Stomach (tissue), 9 donors: ENCODE results near the gene NTM. TPM values are rescaled to one million over a fixed set of nuclear protein-coding genes. Genes with fewer than 3 reads are reported as not detected.

Experiments used
- DNase-seq, 2 donors: peaks; one replicate each; pipeline versions ENCODE4 v3.0.0 to v3.0.0-alpha.2; 2013 to 2019
- H3K27ac ChIP-seq, 5 donors: fragments of 200-600 bp in 4 of 5; sonication (generic) in 4 of 5; one replicate each; pipeline ENCODE4 v1.5.1; 2013 to 2019; ENCODE audit warnings: mild to moderate bottlenecking in 1 of 5, moderate library complexity in 1 of 5
- H3K27me3 ChIP-seq, 3 donors: fragments of 200-600 bp; sonication (generic); one replicate each; pipeline ENCODE4 v1.5.1; 2017 to 2019; ENCODE audit warnings: mixed run types in 1 of 3
- H3K36me3 ChIP-seq, 4 donors: fragments of 200-600 bp; sonication (generic); 1 replicate in 3 of 4; 2 replicates in 1 of 4; pipeline ENCODE4 v1.5.1; 2016 to 2019
- H3K4me1 ChIP-seq, 4 donors: fragments of 200-600 bp; sonication (generic); one replicate each; pipeline ENCODE4 v1.5.1; 2016 to 2019
- H3K4me3 ChIP-seq, 4 donors: fragments of 200-600 bp; sonication (generic) in 3 of 4; one replicate each; pipeline ENCODE4 v1.5.1; 2016 to 2019; ENCODE audit warnings: mild to moderate bottlenecking in 1 of 4
- H3K9me3 ChIP-seq, 4 donors: fragments of 200-600 bp; sonication (generic); one replicate each; pipeline ENCODE4 v1.5.1; 2016 to 2019
- EP300 ChIP-seq: sonication (generic); formaldehyde crosslinking; IDR thresholded peaks from one replicate; pipeline ENCODE4 v1.6.1; 2017; ENCODE audit warnings: antibody characterized with exemption
- POLR2A ChIP-seq, 4 donors: fragments of 450-650 bp; IDR thresholded peaks; one replicate each; pipeline ENCODE4 v1.6.1; 2016; ENCODE audit warnings: antibody characterized with exemption in 4 of 4, control low read depth in 2 of 4, mild to moderate bottlenecking in 1 of 4, moderate library complexity in 1 of 4
- POLR2AphosphoS5 ChIP-seq, 3 donors: sonication (generic); formaldehyde crosslinking; IDR thresholded peaks; one replicate each; pipeline ENCODE4 v1.6.1; 2016; ENCODE audit warnings: antibody characterized with exemption in 3 of 3
- WGBS, 5 donors: extraction: QIAGEN DNeasy Blood & Tissue Kit in 3 of 5; methylation state at CpG; one replicate each; pipeline versions ENCODE4 v1.1.5 to v1.1.7; 2013 to 2018; 5-methylcytosine and 5-hydroxymethylcytosine counted together
- intact Hi-C: fragments of 100-400 bp; cut with DNase I; formaldehyde crosslinking; loops from one replicate; pipeline ENCODE4 v1.15.1; 2023; ENCODE audit warnings: low total_unique reads
- polyA plus RNA-seq, 3 donors: library from polyadenylated mRNA; stranded (reverse); fragments of 200-250 nt; gene quantifications; one replicate each; pipeline ENCODE4 v1.2.3, GENCODE V29; 2013
- total RNA-seq, 5 donors: library from RNA; depleted of rRNA; stranded (reverse); fragments of >200 nt; gene quantifications; one replicate each; pipeline versions ENCODE4 v1.1.0 to v1.2.3, GENCODE V29; 2014 to 2016
- TF ChIP-seq, protein P1 (sequence below), 7 experiments: fragments of 450-650 bp in 4 of 7; fragments of 200-600 bp in 3 of 7; sonication (generic) in 3 of 7; IDR thresholded peaks; one replicate each; pipeline ENCODE4 v1.5.1; 2016 to 2019; ENCODE audit warnings: antibody characterized with exemption in 7 of 7, control low read depth in 2 of 7, mild to moderate bottlenecking in 1 of 7
- donor health status: healthy with polysubstance abuse.
- donor health status: Bipolar disorder and iron deficiency.
- donor health status: healthy.

NTM gene
- total and polyA plus RNA-seq, 8 donors, result 0.50 to 8.4 (median 1.3) TPM; not detected in 3

DNA sequence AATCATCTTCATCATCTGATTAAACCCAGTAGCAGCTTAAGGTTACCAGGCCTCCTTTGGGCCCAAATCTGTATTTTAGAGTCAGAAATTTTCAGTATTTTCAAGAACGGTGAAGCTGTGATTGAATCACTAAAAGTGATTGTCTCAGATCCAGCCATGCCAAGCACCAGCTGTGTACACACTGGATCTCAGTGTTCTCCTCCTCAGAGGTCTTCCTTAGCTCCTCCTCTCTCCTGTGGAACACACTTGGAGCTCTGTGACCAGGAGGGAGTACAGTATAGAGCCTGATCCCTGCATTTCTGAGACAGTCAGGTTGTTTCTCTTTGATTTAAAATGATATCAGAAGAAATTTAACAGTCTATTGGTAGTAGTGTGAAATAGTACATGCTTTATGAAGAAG, 401.1 kb downstream of the NTM start:
- TF ChIP-seq EP300 (no peak), POLR2AphosphoS5 (IDR thresholded peaks at IDR 0.05) (no peak), POLR2A (IDR thresholded peaks at IDR 0.05) (no peak)
- TF ChIP-seq, protein P1, sequence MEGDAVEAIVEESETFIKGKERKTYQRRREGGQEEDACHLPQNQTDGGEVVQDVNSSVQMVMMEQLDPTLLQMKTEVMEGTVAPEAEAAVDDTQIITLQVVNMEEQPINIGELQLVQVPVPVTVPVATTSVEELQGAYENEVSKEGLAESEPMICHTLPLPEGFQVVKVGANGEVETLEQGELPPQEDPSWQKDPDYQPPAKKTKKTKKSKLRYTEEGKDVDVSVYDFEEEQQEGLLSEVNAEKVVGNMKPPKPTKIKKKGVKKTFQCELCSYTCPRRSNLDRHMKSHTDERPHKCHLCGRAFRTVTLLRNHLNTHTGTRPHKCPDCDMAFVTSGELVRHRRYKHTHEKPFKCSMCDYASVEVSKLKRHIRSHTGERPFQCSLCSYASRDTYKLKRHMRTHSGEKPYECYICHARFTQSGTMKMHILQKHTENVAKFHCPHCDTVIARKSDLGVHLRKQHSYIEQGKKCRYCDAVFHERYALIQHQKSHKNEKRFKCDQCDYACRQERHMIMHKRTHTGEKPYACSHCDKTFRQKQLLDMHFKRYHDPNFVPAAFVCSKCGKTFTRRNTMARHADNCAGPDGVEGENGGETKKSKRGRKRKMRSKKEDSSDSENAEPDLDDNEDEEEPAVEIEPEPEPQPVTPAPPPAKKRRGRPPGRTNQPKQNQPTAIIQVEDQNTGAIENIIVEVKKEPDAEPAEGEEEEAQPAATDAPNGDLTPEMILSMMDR (IDR thresholded peaks at IDR 0.05), result no peak
- DNase-seq, result no peak
- H3K4me1 ChIP-seq, result no peaks in the 10 kb centered on the region
- intact Hi-C loops, result no loop called here
- H3K27ac ChIP-seq, result no peak overlapping the region
- peaks cover 0 to 3% (median 0%) of the 10 kb centered on the region in 3 donors for H3K27me3 ChIP-seq
- WGBS, 5 donors, result 44 to 61% (median 55%) methylated on average over 1 of the region's 1 CpG
- no peaks in the 10 kb centered on the region for H3K36me3 ChIP-seq
- no peaks in the 10 kb centered on the region for H3K9me3 ChIP-seq
- H3K4me3 ChIP-seq, result no peak overlapping the region

DNA sequence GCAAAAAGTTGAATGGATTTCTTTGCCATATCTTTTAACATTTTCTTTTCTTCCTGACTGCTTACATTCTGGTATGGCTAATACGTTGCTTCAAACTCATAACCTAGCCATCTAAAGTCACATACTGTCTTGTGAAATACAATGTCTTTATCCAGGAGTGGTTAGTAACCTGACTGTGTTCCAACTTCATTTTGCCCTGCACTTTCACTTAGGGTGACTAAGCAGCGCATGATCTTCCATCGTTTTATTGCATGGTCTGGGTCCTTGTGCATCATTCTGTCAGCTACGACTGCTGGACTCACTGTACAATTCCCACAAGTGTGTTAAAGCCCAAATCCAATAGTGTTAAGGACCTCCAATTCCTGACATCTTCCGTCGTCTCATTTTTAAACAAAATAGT, 403.2 kb downstream of the NTM start:
- no peak for DNase-seq
- Histone ChIP-seq H3K9me3 (no peaks in the 10 kb centered on the region), H3K4me1 (no peaks in the 10 kb centered on the region), H3K4me3 (no peak overlapping the region), H3K27me3 (peaks cover 0 to 9% (median 0%) of the 10 kb centered on the region in 3 donors), H3K36me3 (no peaks in the 10 kb centered on the region), H3K27ac (no peak overlapping the region)
- intact Hi-C loops, result no loop called here
- WGBS, 5 donors, result 80 to 85% (median 83%) methylated on average over 6 of the region's 6 CpGs
- no peak for TF ChIP-seq POLR2AphosphoS5 (IDR thresholded peaks at IDR 0.05)
- TF ChIP-seq, protein P1 (IDR thresholded peaks at IDR 0.05), result no peak
- TF ChIP-seq POLR2A (IDR thresholded peaks at IDR 0.05), result no peak
- no peak for TF ChIP-seq EP300

DNA sequence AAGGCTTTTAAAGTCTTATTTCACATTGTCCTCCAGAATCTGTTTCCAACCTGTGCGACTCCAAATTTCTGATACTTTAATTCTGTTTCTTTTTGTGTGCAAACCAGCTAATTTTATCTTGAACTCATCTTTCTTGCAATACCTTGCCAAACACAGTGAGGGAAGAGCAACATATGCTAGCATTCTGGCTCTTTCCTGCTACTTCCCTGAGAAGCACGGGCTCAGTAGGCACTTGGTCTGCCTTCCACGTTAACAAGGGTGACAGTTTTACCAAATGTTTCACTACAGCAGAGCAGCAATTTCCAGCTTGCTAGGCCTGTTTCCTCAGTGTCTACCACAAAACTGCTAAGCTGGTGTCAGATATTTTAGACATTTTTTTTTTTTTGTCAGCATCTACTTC, 405.8 kb downstream of the NTM start:
- Histone ChIP-seq H3K4me3 (no peak overlapping the region), H3K4me1 (no peaks in the 10 kb centered on the region), H3K9me3 (no peaks in the 10 kb centered on the region), H3K27me3 (peaks cover 0 to 9% (median 0%) of the 10 kb centered on the region in 3 donors), H3K27ac (no peak overlapping the region), H3K36me3 (no peaks in the 10 kb centered on the region)
- no peak for DNase-seq
- intact Hi-C loops, result no loop called here
- TF ChIP-seq, protein P1 (IDR thresholded peaks at IDR 0.05), result no peak
- TF ChIP-seq POLR2AphosphoS5 (IDR thresholded peaks at IDR 0.05) (no peak), POLR2A (IDR thresholded peaks at IDR 0.05) (no peak), EP300 (no peak)
- WGBS, 5 donors, result 66 to 80% (median 71%) methylated on average over 3 of the region's 3 CpGs

DNA sequence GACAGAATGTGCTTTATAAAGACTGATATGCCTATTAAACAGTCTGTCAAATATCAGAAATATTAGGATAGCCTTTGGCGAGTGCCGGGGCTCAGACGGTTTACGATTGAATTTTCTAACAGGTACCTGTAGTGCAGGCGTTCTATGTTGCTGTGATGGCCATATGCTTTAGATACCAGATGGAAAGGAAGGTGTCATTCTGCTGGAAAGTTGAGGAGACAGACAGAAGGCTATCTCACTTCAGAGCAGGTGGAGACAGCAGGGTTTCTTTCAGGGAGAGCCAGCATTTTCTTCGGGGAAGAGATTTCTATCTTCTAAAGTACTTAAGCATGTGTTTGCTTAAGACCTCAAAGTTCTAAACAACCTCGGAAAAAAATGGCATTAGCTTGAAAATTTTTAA, 415.4 kb downstream of the NTM start:
- 59 to 69% (median 63%) methylated on average over 7 of the region's 7 CpGs for WGBS, 5 donors
- Histone ChIP-seq H3K36me3 (no peaks in the 10 kb centered on the region), H3K27ac (no peak overlapping the region), H3K4me3 (no peak overlapping the region), H3K4me1 (no peaks in the 10 kb centered on the region), H3K27me3 (peaks cover 0 to 4% (median 0%) of the 10 kb centered on the region in 3 donors), H3K9me3 (no peaks in the 10 kb centered on the region)
- intact Hi-C loops, result no loop called here
- no peak for TF ChIP-seq POLR2AphosphoS5 (IDR thresholded peaks at IDR 0.05)
- TF ChIP-seq POLR2A (IDR thresholded peaks at IDR 0.05), result no peak
- no peak for TF ChIP-seq EP300
- TF ChIP-seq, protein P1 (IDR thresholded peaks at IDR 0.05), result no peak
- DNase-seq, result no peak
